K562 (cell line): ENCODE data around the gene ALDOB. TPM values are rescaled to one million over a fixed set of nuclear protein-coding genes. Genes with fewer than 3 reads are reported as not detected.

Source experiments
- ATAC-seq: fragments of 200-7000 bp; cut with Tn5 transposase; 3 replicates; pipeline ENCODE4 v1.9.1; 2020; ENCODE audit warnings: moderate library complexity
- BruUV-seq: library from RNA; stranded (reverse); fragments of 400-500 nt; replicated peaks from 2 replicates; lab custom pipeline; 2021; lab: Mats Ljungman, UMichigan
- CTCF ChIA-PET: fragments of 300-600 bp; formaldehyde crosslinking; extraction: SDS; loops from one replicate; lab custom pipeline; 2021; ENCODE audit warnings: low intra/inter-chr PET ratio; lab: Yijun Ruan, JAX
- POLR2A ChIA-PET: fragments of 300-600, 350-650 bp; sonication (Branson Sonifier 250); formaldehyde crosslinking; extraction: SDS; loops from one replicate; lab custom pipeline; 2021; ENCODE audit warnings: antibody characterized with exemption, inconsistent platforms; lab: Yijun Ruan, JAX
- DNase-seq, 4 experiments: peaks; one replicate each; pipeline versions ENCODE4 v3.0.0 to v3.0.0-alpha.2; 2011 to 2018; ENCODE audit warnings: low spot score in 3 of 4, mixed read lengths in 3 of 4; ENCODE audit errors: extremely low read depth in 1 of 4
- FAIRE-seq: peaks from 2 replicates; lab custom pipeline; 2011; peaks lifted over from hg19 to GRCh38; lab: Jason Lieb, UNC
- H2AFZ ChIP-seq: 2 replicates; pipeline ENCODE4 v1.6.0; 2011; ENCODE audit warnings: low read depth, low read length, control low read depth, inconsistent platforms
- H3K27ac ChIP-seq: fragments of 200-600 bp; 3 replicates; pipeline ENCODE4 v1.8.0; 2011; ENCODE audit warnings: low read depth, mild to moderate bottlenecking, control low read depth, inconsistent platforms, low read length, moderate library complexity, mixed read lengths; ENCODE audit errors: extremely low read depth
- H3K27me3 ChIP-seq, 2 experiments: fragments of 300-600 bp in 1 of 2; 2 replicates in 1 of 2; 3 replicates in 1 of 2; pipeline versions ENCODE4 v1.6.0 to v1.8.0; 2011; ENCODE audit warnings: inconsistent platforms in 2 of 2, low read length in 2 of 2, mild to moderate bottlenecking in 1 of 2, mixed read lengths in 1 of 2, moderate library complexity in 1 of 2; ENCODE audit not compliant: control insufficient read depth in 2 of 2, insufficient read depth in 2 of 2
- H3K36me3 ChIP-seq: fragments of 300-600 bp; 3 replicates; pipeline ENCODE4 v1.8.0; 2011; ENCODE audit warnings: mild to moderate bottlenecking, low read length, inconsistent platforms; ENCODE audit not compliant: control insufficient read depth, insufficient read depth
- H3K4me1 ChIP-seq, 2 experiments: fragments of 200-600 bp in 1 of 2; replicated peaks in 1 of 2; 2 replicates in 1 of 2; 3 replicates in 1 of 2; pipeline versions ENCODE4 v1.5.1 to v1.8.0; 2011; ENCODE audit warnings: inconsistent platforms in 2 of 2, low read length in 2 of 2, mild to moderate bottlenecking in 1 of 2, mixed read lengths in 1 of 2, moderate library complexity in 1 of 2; ENCODE audit not compliant: control insufficient read depth in 2 of 2, insufficient read depth in 2 of 2
- H3K4me2 ChIP-seq: 2 replicates; pipeline ENCODE4 v1.6.1; 2011; ENCODE audit warnings: low read length, control low read depth, inconsistent platforms, mixed read lengths; ENCODE audit not compliant: insufficient read depth
- H3K4me3 ChIP-seq: fragments of 200-600 bp; sonication (generic), shearing (Covaris generic); 2 replicates; pipeline ENCODE4 v1.5.1; 2016; ENCODE audit warnings: control low read depth, inconsistent platforms
- H3K79me2 ChIP-seq: fragments of 200-600 bp; 3 replicates; pipeline ENCODE4 v1.8.0; 2011; ENCODE audit warnings: low read length, inconsistent platforms; ENCODE audit not compliant: control insufficient read depth, insufficient read depth
- H3K9ac ChIP-seq, 2 experiments: 2 replicates each; pipeline versions ENCODE4 v1.6.0 to v1.6.1; 2011; ENCODE audit warnings: low read depth in 2 of 2, low read length in 2 of 2, control low read depth in 1 of 2, inconsistent platforms in 1 of 2, mild to moderate bottlenecking in 1 of 2, mixed read lengths in 1 of 2; ENCODE audit not compliant: insufficient read depth in 1 of 2
- H3K9me1 ChIP-seq: one replicate; pipeline ENCODE4 v1.6.0; 2011; ENCODE audit warnings: inconsistent platforms, mild to moderate bottlenecking, low read length, moderate library complexity; ENCODE audit not compliant: control insufficient read depth, insufficient read depth
- H3K9me3 ChIP-seq: replicated peaks from 2 replicates; pipeline ENCODE4 v1.5.1; 2011; ENCODE audit warnings: low read depth, low read length, inconsistent platforms; ENCODE audit not compliant: control insufficient read depth, insufficient read depth
- H4K20me1 ChIP-seq: replicated peaks from 2 replicates; pipeline ENCODE4 v1.6.1; 2011; ENCODE audit warnings: low read length, inconsistent platforms, mixed read lengths; ENCODE audit not compliant: control insufficient read depth, insufficient read depth
- CUX1 ChIP-seq: fragments of 200-800 bp; sonication (Bioruptor generic); IDR thresholded peaks from 2 replicates; pipeline ENCODE4 v1.6.1; 2016; ENCODE audit warnings: missing genetic modification characterization, missing compliant biosample characterization
- LEF1 ChIP-seq: fragments of 450-650 bp; IDR thresholded peaks from 2 replicates; pipeline ENCODE4 v1.6.1; 2016; ENCODE audit warnings: mild to moderate bottlenecking
- POLR2A ChIP-seq: fragments of 450-650 bp; conservative IDR thresholded peaks from 2 replicates; pipeline ENCODE4 v1.6.1; 2016
- TARDBP ChIP-seq: fragments of 450-650 bp; IDR thresholded peaks from 2 replicates; pipeline ENCODE4 v1.6.1; 2016
- THRAP3 ChIP-seq: fragments of 450-650 bp; IDR thresholded peaks from 2 replicates; pipeline ENCODE4 v1.6.1; 2016; ENCODE audit warnings: mild to moderate bottlenecking, inconsistent platforms, borderline replicate concordance
- ZNF274 ChIP-seq: IDR thresholded peaks from 2 replicates; pipeline ENCODE4 v1.6.1; 2011; ENCODE audit warnings: low read depth, mild to moderate bottlenecking, low read length, moderate library complexity, borderline replicate concordance
- ZNF75A ChIP-seq: fragments of 450-650 bp; formaldehyde crosslinking; IDR thresholded peaks from 2 replicates; pipeline ENCODE4 v1.4.0; 2020; ENCODE audit warnings: mild to moderate bottlenecking
- whole genome bisulfite sequencing: fragments of 100-300 bp; shearing (Covaris generic); methylation state at CpG from one replicate; pipeline ENCODE4 v1.1.6; 2016; ENCODE audit warnings: low coverage, mixed read lengths; ENCODE audit not compliant: insufficient coverage; ENCODE audit errors: missing lambda C conversion rate; 5-methylcytosine and 5-hydroxymethylcytosine counted together
- in situ Hi-C: fragments of 300-500 bp; cut with MboI; formaldehyde crosslinking; loops from 4 replicates; pipeline ENCODE4 v1.15.0; 2018; ENCODE audit warnings: inconsistent platforms, mixed read lengths
- intact Hi-C: fragments of 100-400 bp; cut with micrococcal nuclease; formaldehyde crosslinking; loops from 2 replicates; pipeline ENCODE4 v1.14.2; 2022
- polyA plus RNA-seq, 8 experiments: library from polyadenylated mRNA; depleted of rRNA in 4 of 8; stranded (reverse) in 5 of 8; unstranded in 3 of 8; fragments of >200 nt; fragmentation: Nextera tagmentation in 2 of 8; fragmentation: Illumina TruSeq in 1 of 8; extraction: Ambion mirVana in 2 of 8; extraction: Trizol in 1 of 8; gene quantifications; 2 replicates each; pipeline versions ENCODE4 v1.2.1 to v1.2.3, GENCODE V29; 2011 to 2014; ENCODE audit warnings: inconsistent platforms in 1 of 8, missing spikeins in 1 of 8
- total RNA-seq, 7 experiments: library from RNA; depleted of rRNA in 6 of 7; stranded (reverse); fragments of >200 nt in 6 of 7; fragmentation: Illumina TruSeq in 2 of 7; extraction: Trizol in 2 of 7; gene quantifications; 2 replicates each; pipeline versions ENCODE4 v1.2.1 to v1.2.3, GENCODE V29; 2011 to 2021; ENCODE audit warnings: low replicate concordance in 1 of 7

Gene ALDOB
- total and polyA plus RNA-seq, 9 of the 15 experiments (the other 6 are each of a cell fraction or from before 2014, with no cell fraction given) = 0.80 TPM; not detected in 8

- peaks cover 54% of the 10 kb centered on the region for H3K36me3 ChIP-seq
- ChIA-PET POLR2A (interaction anchor here (0.6 to 1.3 kb wide), 3 partner anchors 10 to 29 kb away, joined by 3 to 5 read pairs (median 3); partner anchors contain the start of genes MRPL50 and ZNF189), CTCF (no interaction called here)
- H4K20me1 ChIP-seq = no peaks in the 10 kb centered on the region
- DNase-seq (no peak), ATAC-seq (no peak), FAIRE-seq (no peak)
- no peaks in the 10 kb centered on the region; the same call in 2 of the 3 replicates for H3K79me2 ChIP-seq
- peaks cover 52% of the 10 kb centered on the region for H3K9me3 ChIP-seq
- H3K4me2 ChIP-seq = no peak overlapping the region
- no peak for TF ChIP-seq TARDBP
- no peak for TF ChIP-seq THRAP3
- TF ChIP-seq ZNF274 = peak; percentile 80
- peak; percentile 94 for TF ChIP-seq ZNF75A
- TF ChIP-seq LEF1 = 0 out of 2 replicates have a peak, but pooled peaks have one; percentile 30
- TF ChIP-seq POLR2A = 0 out of 2 replicates have a peak, but pooled peaks have one; percentile 27
- no peak for TF ChIP-seq CUX1 (CRISPR knock-in tag)
- WGBS = 94% methylated on average over 5 of the region's 5 CpGs
- no peak overlapping the region for H2AFZ ChIP-seq
- no peak overlapping the region for H3K9ac ChIP-seq
- in situ Hi-C loops (no loop called here), intact Hi-C loops (no loop called here)
- no peaks in the 10 kb centered on the region for H3K4me1 ChIP-seq
- H3K9me1 ChIP-seq = no peaks in the 10 kb centered on the region
- BruUV-seq = no TSS peak
- no peak overlapping the region for H3K27ac ChIP-seq
- H3K27me3 ChIP-seq = no peaks in the 10 kb centered on the region
- H3K4me3 ChIP-seq = no peak overlapping the region
Measured at GRCh38 chr9:101408374-101409078, 27.0 kb downstream of the ALDOB start.
